Tibial nerve (tissue), 3 donors: ENCODE data around the gene XYLT1.

Experiments used
- CTCF ChIP-seq, 5 experiments: fragments of 200-600 bp in 3 of 5; fragments of 450-650 bp in 2 of 5; sonication (generic) in 3 of 5; IDR thresholded peaks; one replicate each; pipeline ENCODE4 v1.5.1; 2016 to 2019; ENCODE audit warnings: antibody characterized with exemption in 5 of 5, mild to moderate bottlenecking in 3 of 5, moderate library complexity in 2 of 5
- POLR2A ChIP-seq, 2 donors: fragments of 450-650 bp; IDR thresholded peaks; one replicate each; pipeline ENCODE4 v1.6.1; 2017; ENCODE audit warnings: antibody characterized with exemption in 2 of 2, mild to moderate bottlenecking in 2 of 2, moderate library complexity in 2 of 2

- no peak for TF ChIP-seq CTCF (IDR thresholded peaks at IDR 0.05)
- no peak for TF ChIP-seq POLR2A (IDR thresholded peaks at IDR 0.05)
Measured at GRCh38 chr16:17068524-17068923, 402.2 kb downstream of the XYLT1 start.
